ENCODE data around the gene DEDD. TPM values are rescaled to one million over a fixed set of nuclear protein-coding genes. Genes with fewer than 3 reads are reported as not detected.

DEDD gene
- total RNA-seq, 1 donor from 2014 or later, result 37.5 TPM

GRCh38 chr1:161172776-161173376 is 40.4 kb upstream of the DEDD start:
- no peak for TF ChIP-seq CTCF (IDR thresholded peaks at IDR 0.05)
- ATAC-seq, result no peak
- DNase-seq, result no peak

GRCh38 chr1:161172349-161172748 is 39.9 kb upstream of the DEDD start:
- TF ChIP-seq CTCF (IDR thresholded peaks at IDR 0.05), result no peak
- H3K4me1 ChIP-seq, result peaks cover 22% of the 10 kb centered on the region
- ATAC-seq (no peak), DNase-seq (no peak)
- H3K9me3 ChIP-seq, result no peaks in the 10 kb centered on the region
- no peak overlapping the region for H3K27ac ChIP-seq
- H3K4me3 ChIP-seq, result no peak overlapping the region
- intact Hi-C loops (cut with DNase I), result no loop called here
- H3K27me3 ChIP-seq, result no peaks in the 10 kb centered on the region
- peaks cover 70% of the 10 kb centered on the region for H3K36me3 ChIP-seq

More at GRCh38 chr1:161172776-161173376, 40.4 kb upstream of the DEDD start:
- no peak overlapping the region for H3K27ac ChIP-seq
- intact Hi-C loops (cut with DNase I), result no loop called here
- H3K4me1 ChIP-seq, result peaks cover 21% of the 10 kb centered on the region
- H3K4me3 ChIP-seq, result no peak overlapping the region
- no peaks in the 10 kb centered on the region for H3K9me3 ChIP-seq
- no peaks in the 10 kb centered on the region for H3K27me3 ChIP-seq
- peaks cover 70% of the 10 kb centered on the region for H3K36me3 ChIP-seq

GRCh38 chr1:161171696-161172095 is 39.2 kb upstream of the DEDD start:
- Histone ChIP-seq H3K27me3 (no peaks in the 10 kb centered on the region), H3K36me3 (peaks cover 70% of the 10 kb centered on the region), H3K27ac (no peak overlapping the region), H3K4me3 (no peak overlapping the region), H3K4me1 (peaks cover 28% of the 10 kb centered on the region), H3K9me3 (no peaks in the 10 kb centered on the region)
- intact Hi-C loops (cut with DNase I), result no loop called here
- DNase-seq, result no peak
- TF ChIP-seq CTCF (IDR thresholded peaks at IDR 0.05), result no peak
- no peak for ATAC-seq

GRCh38 chr1:161171191-161171590 is 38.7 kb upstream of the DEDD start:
- H3K27me3 ChIP-seq, result no peaks in the 10 kb centered on the region
- H3K36me3 ChIP-seq, result peaks cover 70% of the 10 kb centered on the region
- intact Hi-C loops (cut with DNase I), result no loop called here
- H3K4me3 ChIP-seq, result no peak overlapping the region
- H3K9me3 ChIP-seq, result no peaks in the 10 kb centered on the region
- no peak for DNase-seq
- H3K4me1 ChIP-seq, result peaks cover 23% of the 10 kb centered on the region
- H3K27ac ChIP-seq, result no peak overlapping the region
- TF ChIP-seq CTCF (IDR thresholded peaks at IDR 0.05), result no peak
- no peak for ATAC-seq

- intact Hi-C loops (cut with DNase I), result no loop called here
- TF ChIP-seq CTCF (IDR thresholded peaks at IDR 0.05), result no peak
- H3K27ac ChIP-seq, result no peak overlapping the region
- DNase-seq, result no peak
- no peaks in the 10 kb centered on the region for H3K9me3 ChIP-seq
- ATAC-seq, result no peak
- H3K4me1 ChIP-seq, result peaks cover 17% of the 10 kb centered on the region
- peaks cover 63% of the 10 kb centered on the region for H3K36me3 ChIP-seq
- no peak overlapping the region for H3K4me3 ChIP-seq
- H3K27me3 ChIP-seq, result no peaks in the 10 kb centered on the region
Observed at GRCh38 chr1:161168906-161169305, 36.4 kb upstream of the DEDD start.

All from upper lobe of right lung (tissue), 1 donor.